Progenitor cell of endocrine pancreas (in vitro differentiated cells): ENCODE measurements around the gene SNX14. TPM values are rescaled to one million over a fixed set of nuclear protein-coding genes. Genes with fewer than 3 reads are reported as not detected.

ENCODE experiments used
- DNase-seq: peaks from one replicate; pipeline ENCODE4 v3.0.0; 2021; ENCODE audit warnings: low spot score; ENCODE audit not compliant: unreplicated experiment
- H3K27ac Mint-ChIP-seq: 2 replicates; pipeline ENCODE4 v1.8.0; 2021; ENCODE audit warnings: mild to moderate bottlenecking, moderate library complexity, mixed read lengths
- H3K27me3 Mint-ChIP-seq: 2 replicates; pipeline ENCODE4 v1.8.0; 2021; ENCODE audit warnings: mixed read lengths
- H3K36me3 Mint-ChIP-seq: 2 replicates; pipeline ENCODE4 v1.8.0; 2022; ENCODE audit warnings: mixed read lengths; ENCODE audit not compliant: insufficient read depth
- H3K4me1 Mint-ChIP-seq: 2 replicates; pipeline ENCODE4 v1.8.0; 2021; ENCODE audit warnings: low read depth, mixed read lengths
- H3K4me3 Mint-ChIP-seq: 2 replicates; pipeline ENCODE4 v1.8.0; 2021; ENCODE audit warnings: low read depth, mild to moderate bottlenecking, moderate library complexity, mixed read lengths
- H3K9me3 Mint-ChIP-seq: 2 replicates; pipeline ENCODE4 v1.8.0; 2021; ENCODE audit warnings: low read depth, mixed read lengths
- total RNA-seq: library from RNA; stranded (reverse); gene quantifications from 2 replicates; pipeline ENCODE4 v1.2.1, GENCODE V29; 2021
- TF ChIP-seq, protein P1 (sequence below): fragments of 200-600 bp; sonication (generic); IDR thresholded peaks from one replicate; pipeline ENCODE4 v1.5.0; 2021; ENCODE audit warnings: antibody characterized with exemption, mild to moderate bottlenecking; ENCODE audit not compliant: unreplicated experiment

SNX14 gene
- total RNA-seq, 1 donor from 2014 or later: 88.3 TPM

DNA sequence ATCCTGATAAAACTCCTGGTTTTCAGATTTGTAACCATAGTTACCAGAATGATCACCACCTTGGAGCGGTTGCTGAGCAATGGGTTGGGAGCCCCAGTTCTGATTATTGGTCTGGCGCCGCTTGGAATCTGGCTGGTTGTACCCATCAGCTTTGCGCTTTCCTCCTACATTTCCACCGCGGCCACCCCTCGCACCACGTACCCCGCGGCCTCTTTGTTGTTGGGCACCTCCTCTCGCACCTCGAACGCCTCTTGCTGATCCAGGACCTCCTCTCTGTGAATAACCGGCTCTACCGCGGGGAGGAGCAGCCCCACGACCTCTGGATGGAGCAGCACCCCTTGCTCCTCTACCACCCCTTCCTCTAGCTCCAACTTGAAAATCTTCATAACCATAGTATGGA lies 21.1 kb upstream of the SNX14 start:
- DNase-seq: no peak
- Mint-ChIP-seq H3K4me1 (peaks cover 2% of the 10 kb centered on the region), H3K27ac (peak overlapping the region; percentile 88), H3K9me3 (no peaks in the 10 kb centered on the region), H3K36me3 (peaks cover 41% of the 10 kb centered on the region), H3K27me3 (no peaks in the 10 kb centered on the region), H3K4me3 (no peak overlapping the region)
- TF ChIP-seq, protein P1, sequence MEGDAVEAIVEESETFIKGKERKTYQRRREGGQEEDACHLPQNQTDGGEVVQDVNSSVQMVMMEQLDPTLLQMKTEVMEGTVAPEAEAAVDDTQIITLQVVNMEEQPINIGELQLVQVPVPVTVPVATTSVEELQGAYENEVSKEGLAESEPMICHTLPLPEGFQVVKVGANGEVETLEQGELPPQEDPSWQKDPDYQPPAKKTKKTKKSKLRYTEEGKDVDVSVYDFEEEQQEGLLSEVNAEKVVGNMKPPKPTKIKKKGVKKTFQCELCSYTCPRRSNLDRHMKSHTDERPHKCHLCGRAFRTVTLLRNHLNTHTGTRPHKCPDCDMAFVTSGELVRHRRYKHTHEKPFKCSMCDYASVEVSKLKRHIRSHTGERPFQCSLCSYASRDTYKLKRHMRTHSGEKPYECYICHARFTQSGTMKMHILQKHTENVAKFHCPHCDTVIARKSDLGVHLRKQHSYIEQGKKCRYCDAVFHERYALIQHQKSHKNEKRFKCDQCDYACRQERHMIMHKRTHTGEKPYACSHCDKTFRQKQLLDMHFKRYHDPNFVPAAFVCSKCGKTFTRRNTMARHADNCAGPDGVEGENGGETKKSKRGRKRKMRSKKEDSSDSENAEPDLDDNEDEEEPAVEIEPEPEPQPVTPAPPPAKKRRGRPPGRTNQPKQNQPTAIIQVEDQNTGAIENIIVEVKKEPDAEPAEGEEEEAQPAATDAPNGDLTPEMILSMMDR: no peak

DNA sequence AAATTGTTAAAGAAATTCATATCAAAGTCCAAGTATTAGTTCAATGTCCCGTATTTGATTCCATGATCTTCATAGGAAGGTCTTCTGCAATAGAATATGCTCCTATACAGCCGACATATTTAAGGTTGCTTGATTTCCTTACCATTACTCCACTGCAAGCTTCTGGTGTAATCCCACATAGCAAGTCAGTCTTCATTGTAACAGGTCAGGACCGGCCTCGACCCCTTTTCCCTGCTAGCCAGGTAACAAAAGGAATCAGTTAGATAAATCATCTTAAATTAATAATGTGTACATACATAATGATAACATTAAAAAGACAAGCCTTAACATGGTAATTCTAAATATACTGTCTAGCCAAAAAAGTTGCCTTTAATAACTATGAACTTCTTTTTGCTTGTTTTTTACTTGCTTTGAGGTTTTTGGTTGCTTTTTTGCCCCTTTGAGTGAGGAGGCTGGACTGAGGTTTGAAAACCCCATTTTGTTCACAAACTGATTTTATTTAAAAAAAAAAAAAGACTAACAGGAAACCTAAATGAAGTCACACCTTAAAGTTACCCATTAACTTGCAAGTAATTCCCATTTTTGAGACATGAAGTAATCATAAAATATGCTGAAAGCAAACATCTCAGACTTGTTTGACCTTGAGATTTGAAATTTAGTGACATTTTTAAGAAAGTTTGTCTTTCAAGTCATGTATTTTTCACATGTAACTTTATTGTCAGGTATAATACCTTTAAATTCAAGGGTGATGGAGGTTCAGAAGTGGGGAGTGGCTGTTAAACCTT lies 19.2 kb upstream of the SNX14 start:
- Mint-ChIP-seq H3K36me3 (peaks cover 36% of the 10 kb centered on the region), H3K27ac (no peak overlapping the region), H3K4me1 (peaks cover 2% of the 10 kb centered on the region), H3K27me3 (no peaks in the 10 kb centered on the region), H3K9me3 (no peaks in the 10 kb centered on the region), H3K4me3 (no peak overlapping the region)
- no peak for DNase-seq
- TF ChIP-seq, protein P1: no peak

DNA sequence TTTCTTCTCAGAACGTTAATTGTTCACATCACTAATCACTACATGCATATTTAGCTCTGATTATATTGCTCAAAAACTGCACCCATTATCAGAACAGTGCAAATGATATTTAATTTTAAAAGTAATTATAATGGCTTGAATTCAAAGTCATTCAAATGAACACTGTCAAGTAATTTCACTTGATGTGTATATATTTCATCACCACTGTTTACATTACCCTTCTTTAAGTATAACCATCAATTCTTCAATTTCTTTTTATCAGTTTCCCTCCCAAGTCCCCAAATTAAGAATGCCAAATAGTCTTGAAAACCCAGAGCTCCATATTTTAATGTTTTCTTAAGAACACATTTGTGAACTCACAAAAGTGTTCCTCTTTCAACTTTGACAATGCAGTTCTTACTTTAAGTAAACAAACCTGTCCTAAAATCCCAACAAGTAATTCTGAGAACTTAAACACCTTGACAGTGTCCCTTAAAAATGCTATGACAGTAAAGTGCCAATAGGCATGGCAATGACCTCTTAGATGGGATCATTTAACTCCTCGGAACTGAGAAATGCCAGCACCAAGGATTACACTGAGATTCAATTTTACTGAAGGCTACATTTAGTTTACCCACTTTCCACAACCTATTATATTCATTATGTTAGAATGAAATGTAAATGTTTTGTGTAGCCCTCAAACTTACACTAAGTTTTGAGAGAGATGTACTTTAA lies 16.7 kb upstream of the SNX14 start:
- Mint-ChIP-seq H3K27me3 (no peaks in the 10 kb centered on the region), H3K27ac (no peak overlapping the region), H3K9me3 (no peaks in the 10 kb centered on the region), H3K4me3 (no peak overlapping the region), H3K36me3 (peaks cover 27% of the 10 kb centered on the region), H3K4me1 (peaks cover 2% of the 10 kb centered on the region)
- no peak for DNase-seq
- TF ChIP-seq, protein P1: no peak

DNA sequence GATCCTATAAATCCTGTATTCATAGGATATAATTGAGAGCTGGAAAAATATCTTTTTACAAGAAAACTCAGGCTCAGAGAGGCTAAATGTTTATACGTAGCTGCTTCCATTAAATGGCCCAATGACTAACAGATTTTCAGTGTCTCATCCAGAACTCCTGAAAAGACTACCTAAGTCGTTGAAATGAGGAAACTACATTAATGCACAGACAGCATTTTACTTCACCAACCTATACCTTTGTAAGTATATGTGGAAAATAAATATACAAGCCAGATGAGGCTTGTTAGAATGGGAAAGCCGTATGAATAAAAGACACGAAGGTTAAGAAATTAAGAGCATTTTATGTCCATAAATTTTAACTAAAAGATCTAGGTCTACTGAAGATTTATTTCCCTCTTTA lies 8.4 kb upstream of the SNX14 start:
- TF ChIP-seq, protein P1: no peak

DNA sequence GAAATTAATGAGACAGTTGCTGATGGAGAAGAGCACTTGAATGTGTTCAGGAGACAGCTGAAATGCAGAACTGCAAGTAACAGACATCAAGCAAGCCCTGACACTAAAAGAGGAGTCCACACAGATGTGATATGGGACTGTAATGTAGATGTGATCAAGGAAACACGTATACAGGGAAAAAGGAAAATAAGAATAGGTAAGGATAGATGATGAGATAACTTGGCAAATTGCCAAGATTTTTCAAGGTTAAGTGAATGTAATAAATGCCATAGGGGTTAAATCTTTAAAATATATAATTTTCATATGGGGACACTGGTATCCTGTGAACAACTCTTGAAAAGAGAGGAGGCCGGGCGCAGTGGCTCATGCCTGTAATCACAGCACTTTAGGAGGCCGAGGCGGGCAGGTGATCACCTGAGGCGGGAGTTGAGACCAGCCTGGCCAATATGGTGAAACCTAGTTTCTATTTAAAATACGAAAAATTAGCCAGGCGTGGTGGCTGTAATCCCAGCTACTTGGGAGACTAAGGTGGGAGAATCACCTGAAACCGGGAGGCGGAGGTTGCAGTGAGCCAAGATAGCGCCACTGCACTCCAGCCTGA lies 7.2 kb upstream of the SNX14 start:
- no peaks in the 10 kb centered on the region for H3K27me3 Mint-ChIP-seq
- DNase-seq: no peak
- no peak overlapping the region for H3K4me3 Mint-ChIP-seq
- H3K9me3 Mint-ChIP-seq: no peaks in the 10 kb centered on the region
- TF ChIP-seq, protein P1: no peak
- H3K4me1 Mint-ChIP-seq: no peaks in the 10 kb centered on the region
- peak overlapping the region; percentile 45 for H3K27ac Mint-ChIP-seq
- no peaks in the 10 kb centered on the region for H3K36me3 Mint-ChIP-seq

More for the DNA sequence above, 8.4 kb upstream of the SNX14 start:
- no peak overlapping the region for H3K4me3 Mint-ChIP-seq
- DNase-seq: no peak
- H3K9me3 Mint-ChIP-seq: no peaks in the 10 kb centered on the region
- no peak overlapping the region for H3K27ac Mint-ChIP-seq
- no peaks in the 10 kb centered on the region for H3K36me3 Mint-ChIP-seq
- no peaks in the 10 kb centered on the region for H3K27me3 Mint-ChIP-seq
- H3K4me1 Mint-ChIP-seq: no peaks in the 10 kb centered on the region
